ENCODE data around the gene LCTL.
A peak's percentile ranks its signal among the peaks of the same experiment; 100 is the strongest.

Gene LCTL

GRCh38 chr15:66565741-66566144, at the start of gene LCTL:
LCTL (minus strand) TSS chr15:66565998; CDS start chr15:66565365, 633 bp downstream.
- no peak for DNase-seq (ENCODE audit: low read depth in 2 of 2)

- DNase-seq (ENCODE audit: low read depth in 2 of 2), result no peak
These were observed 49.4 kb upstream of the LCTL start for GRCh38 chr15:66614951-66615760.

- DNase-seq (ENCODE audit: low read depth in 2 of 2), result no peak
These were observed 48.7 kb upstream of the LCTL start for GRCh38 chr15:66614456-66614855.

GRCh38 chr15:66613743-66614142, 47.9 kb upstream of the LCTL start:
- DNase-seq (ENCODE audit: low read depth in 2 of 2), result no peak

- no peak for DNase-seq (ENCODE audit: low read depth in 2 of 2)
These were observed 45.7 kb upstream of the LCTL start for GRCh38 chr15:66611257-66612053.

GRCh38 chr15:66609876-66610275, 44.1 kb upstream of the LCTL start:
- DNase-seq (ENCODE audit: low read depth in 2 of 2), result no peak

- DNase-seq (ENCODE audit: low read depth in 2 of 2), result no peak
These were observed 43.1 kb upstream of the LCTL start for GRCh38 chr15:66608881-66609280.

GRCh38 chr15:66608159-66608558, 42.4 kb upstream of the LCTL start:
- DNase-seq (ENCODE audit: low read depth in 2 of 2), result no peak

GRCh38 chr15:66603301-66604179, 37.7 kb upstream of the LCTL start:
- peak; percentile 2 to 40 for DNase-seq (ENCODE audit: low read depth in 2 of 2)

GRCh38 chr15:66601521-66601920, 35.7 kb upstream of the LCTL start:
- DNase-seq (ENCODE audit: low read depth in 2 of 2), result no peak

GRCh38 chr15:66600240-66600627, 34.4 kb upstream of the LCTL start:
- DNase-seq (ENCODE audit: low read depth in 2 of 2), result no peak

GRCh38 chr15:66599536-66600239, 33.9 kb upstream of the LCTL start:
- DNase-seq (ENCODE audit: low read depth in 2 of 2), result no peak

- DNase-seq (ENCODE audit: low read depth in 2 of 2), result no peak
These were observed 32.5 kb upstream of the LCTL start for GRCh38 chr15:66598095-66598815.

- DNase-seq (ENCODE audit: low read depth in 2 of 2), result no peak
These were observed 30.2 kb upstream of the LCTL start for GRCh38 chr15:66595931-66596545.

GRCh38 chr15:66595332-66595731, 29.5 kb upstream of the LCTL start:
- DNase-seq (ENCODE audit: low read depth in 2 of 2), result no peak

GRCh38 chr15:66594836-66595235, 29.0 kb upstream of the LCTL start:
- DNase-seq (ENCODE audit: low read depth in 2 of 2), result no peak

- no peak for DNase-seq (ENCODE audit: low read depth in 2 of 2)
These were observed 28.5 kb upstream of the LCTL start for GRCh38 chr15:66594344-66594743.

GRCh38 chr15:66593219-66593780, 27.5 kb upstream of the LCTL start:
- DNase-seq (ENCODE audit: low read depth in 2 of 2), result no peak

GRCh38 chr15:66592505-66593218, 26.9 kb upstream of the LCTL start:
- no peak for DNase-seq (ENCODE audit: low read depth in 2 of 2)

Measured in stimulated activated CD8-positive, alpha-beta memory T cell treated with anti-CD3 and anti-CD28 coated beads, Interleukin-7, amount 100 ng/mL, for 4 hours (primary cell).